NCI-H748 (cell line): ENCODE data around the gene MLIP.
"Not testable (repeated sequence)": the region's sequence is repeated elsewhere in the genome, so short reads cannot be mapped to it uniquely, and the experiment has no call there.

Experiments
- DNase-seq: peaks from one replicate; lab custom pipeline; 2025; ENCODE audit not compliant: unreplicated experiment; lab: John Stamatoyannopoulos, UW

MLIP gene

GRCh38 chr6:54209983-54210382 is 98.7 kb downstream of the MLIP start:
- DNase-seq: not testable (repeated sequence)

DNA sequence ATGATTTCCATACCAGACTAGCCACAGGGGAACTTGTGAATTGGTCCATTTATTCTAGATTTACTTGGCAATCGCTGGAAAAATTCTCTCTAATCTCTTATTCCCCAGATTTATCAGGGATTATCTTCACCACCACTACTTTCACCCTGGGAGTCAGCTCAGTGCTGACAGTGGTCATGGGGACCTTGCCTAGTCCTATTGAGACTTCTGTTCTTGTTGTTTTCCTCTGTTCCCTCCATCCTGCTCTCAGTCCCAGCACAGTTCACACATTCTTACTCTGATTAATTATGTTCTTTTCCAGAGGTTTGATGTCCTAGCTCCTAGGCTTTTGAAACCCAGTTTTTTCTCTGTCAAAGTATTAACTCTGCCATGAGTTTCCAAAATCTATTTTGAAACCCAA is 103.0 kb downstream of the MLIP start:
- no peak for DNase-seq

DNA sequence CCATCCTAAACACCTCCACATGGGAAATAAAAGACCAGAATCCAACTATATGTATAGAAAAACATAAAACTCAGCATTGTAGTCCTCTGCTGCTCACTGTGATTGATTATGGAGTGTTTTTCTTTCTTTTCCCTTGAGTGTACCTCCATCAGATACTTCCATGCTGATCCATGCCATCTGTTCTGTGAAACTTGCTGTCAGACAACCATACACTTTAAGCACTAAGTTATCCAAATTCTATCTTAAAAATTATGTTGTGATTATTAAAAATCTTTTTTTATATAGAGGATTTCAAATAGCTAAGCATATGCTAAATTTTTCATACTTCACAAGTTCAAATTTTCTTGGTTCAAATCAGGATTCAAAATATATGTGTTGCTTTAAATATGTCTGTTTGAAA is 105.1 kb downstream of the MLIP start:
- DNase-seq: no peak

DNA sequence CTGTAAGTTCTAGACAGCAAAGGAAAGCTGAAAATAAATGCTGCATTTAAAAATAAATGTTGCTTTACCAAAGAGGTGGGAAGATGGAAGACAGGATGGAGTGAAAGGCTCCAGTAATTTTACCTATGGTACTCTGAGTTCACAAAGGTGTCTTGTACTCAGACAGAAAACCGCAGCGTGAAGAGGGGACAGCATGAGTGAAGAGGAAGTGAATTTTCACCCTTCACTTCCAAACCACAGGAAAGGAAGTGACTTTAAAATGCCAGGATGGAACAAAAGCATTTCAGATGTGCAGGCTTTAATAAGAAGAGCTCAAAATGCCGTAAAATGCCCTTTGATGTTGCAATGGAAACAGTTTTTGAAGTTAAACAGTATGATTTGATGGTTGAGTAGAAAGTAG is 105.8 kb downstream of the MLIP start:
- DNase-seq: no peak

DNA sequence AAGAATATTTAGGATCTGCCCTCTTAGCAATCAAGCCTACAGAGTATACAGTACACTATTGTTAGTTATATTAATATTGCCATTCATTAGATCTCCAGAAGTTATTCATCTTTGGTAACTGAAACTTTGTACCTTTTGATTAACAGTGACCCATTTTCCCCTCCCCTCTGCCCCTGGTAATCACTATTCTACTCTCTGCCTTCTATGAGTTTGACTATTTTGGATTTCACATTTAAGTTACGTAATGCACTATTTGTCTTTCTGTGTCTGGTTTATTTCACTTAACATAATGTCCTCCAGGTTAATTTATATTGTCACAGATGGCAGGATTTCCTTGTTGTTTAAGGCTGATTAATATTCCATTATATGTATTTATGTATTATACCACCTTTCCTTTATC is 111.0 kb downstream of the MLIP start:
- no peak for DNase-seq

DNA sequence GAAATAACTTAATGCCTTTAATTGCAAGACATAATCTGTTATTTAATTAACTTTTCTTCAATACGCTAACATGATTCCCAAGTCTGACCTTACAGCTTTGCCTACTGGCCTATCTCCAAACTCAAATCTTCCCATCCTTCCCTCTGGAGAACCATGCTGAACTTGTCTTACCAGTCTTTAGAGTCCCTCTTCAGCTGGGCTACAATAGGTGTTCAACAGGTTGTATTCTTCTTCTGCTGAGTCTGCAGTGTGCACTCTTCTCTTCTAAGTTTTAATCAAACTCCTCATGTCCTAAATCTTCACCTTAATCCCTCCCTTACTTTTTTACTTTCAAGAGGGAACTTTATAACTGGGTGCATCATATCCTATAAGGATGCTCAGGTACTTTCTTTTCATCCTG is 121.5 kb downstream of the MLIP start:
- DNase-seq: no peak

GRCh38 chr6:54234539-54234938 is 123.3 kb downstream of the MLIP start:
- no peak for DNase-seq

- DNase-seq: no peak
Measured at GRCh38 chr6:54236984-54237383, 125.7 kb downstream of the MLIP start.

DNA sequence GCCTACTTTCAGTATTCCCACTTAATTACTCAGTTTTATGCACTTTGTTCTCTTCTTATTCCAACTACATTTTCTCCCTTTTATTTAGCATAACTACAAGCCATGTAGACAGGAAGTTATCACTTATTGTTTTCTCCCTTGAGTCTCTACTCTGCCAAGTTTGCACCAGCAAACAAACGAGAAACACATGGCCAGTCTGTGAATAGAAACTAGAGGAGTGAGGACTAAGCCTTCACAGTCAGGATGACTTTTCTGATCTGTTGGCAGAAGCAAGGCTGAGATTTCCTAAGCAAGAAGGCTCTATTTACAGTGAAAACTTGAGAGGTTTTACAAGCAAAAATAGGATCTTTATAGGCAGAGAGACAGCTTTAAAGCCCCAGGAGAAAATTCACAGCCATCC is 127.2 kb downstream of the MLIP start:
- DNase-seq: no peak

GRCh38 chr6:54243699-54244098 is 132.5 kb downstream of the MLIP start:
- DNase-seq: no peak

DNA sequence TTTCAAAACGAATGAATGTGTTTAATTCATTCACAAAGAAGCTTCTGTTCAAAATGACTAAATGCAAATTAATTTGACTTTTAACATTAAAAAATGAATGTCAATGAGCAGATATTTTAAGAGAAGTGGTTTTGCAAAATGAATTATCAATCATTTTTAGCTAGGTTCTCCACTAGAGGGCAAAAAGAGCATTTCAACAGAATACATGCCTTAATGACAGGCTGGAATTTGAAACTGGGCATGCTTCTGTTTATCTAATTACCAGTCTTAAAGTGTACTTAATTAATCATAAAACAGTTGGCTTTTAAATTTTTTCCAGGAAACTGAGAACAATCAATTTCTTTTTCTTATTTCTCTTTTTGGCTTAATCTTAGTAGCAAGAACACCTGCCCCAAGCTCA is 133.2 kb downstream of the MLIP start:
- DNase-seq: peak; percentile 15

DNA sequence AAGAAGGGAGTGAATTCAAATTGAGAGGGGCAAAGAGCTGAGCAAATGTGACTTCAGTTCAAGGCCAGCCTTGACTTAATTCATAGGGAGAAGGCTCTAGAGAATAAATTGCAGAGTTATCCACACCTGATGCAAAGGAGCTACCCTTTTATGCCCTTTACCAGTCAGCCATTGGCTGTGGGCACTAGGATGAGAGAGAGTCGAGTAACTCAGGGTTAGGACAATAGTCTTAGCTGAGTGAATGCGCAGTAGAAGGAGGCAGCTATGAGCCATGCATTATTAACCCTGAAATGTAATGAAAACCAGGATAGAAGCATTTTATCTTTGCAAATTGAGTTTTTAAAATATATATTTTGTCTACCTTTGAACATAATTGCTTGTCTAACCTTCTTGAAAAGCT is 134.0 kb downstream of the MLIP start:
- no peak for DNase-seq

DNA sequence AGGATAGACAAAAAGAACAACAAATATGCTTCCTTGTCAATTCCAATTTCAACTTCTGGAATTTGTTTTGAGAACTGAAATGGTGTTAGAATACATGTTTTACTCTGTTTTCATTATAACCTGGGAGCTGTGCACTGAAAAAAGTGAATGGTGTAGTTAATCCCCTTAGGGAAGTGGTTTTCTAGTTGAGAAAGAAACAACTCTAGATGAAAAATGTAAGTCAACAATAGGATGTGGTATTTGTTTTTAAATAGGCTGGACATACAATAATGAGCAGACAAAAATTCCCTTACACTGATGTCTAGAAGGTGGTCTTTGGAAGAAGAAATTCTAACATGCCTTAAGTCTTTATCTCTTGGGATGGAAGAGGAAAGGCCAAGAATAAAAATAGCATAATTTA is 137.1 kb downstream of the MLIP start:
- DNase-seq: no peak

DNA sequence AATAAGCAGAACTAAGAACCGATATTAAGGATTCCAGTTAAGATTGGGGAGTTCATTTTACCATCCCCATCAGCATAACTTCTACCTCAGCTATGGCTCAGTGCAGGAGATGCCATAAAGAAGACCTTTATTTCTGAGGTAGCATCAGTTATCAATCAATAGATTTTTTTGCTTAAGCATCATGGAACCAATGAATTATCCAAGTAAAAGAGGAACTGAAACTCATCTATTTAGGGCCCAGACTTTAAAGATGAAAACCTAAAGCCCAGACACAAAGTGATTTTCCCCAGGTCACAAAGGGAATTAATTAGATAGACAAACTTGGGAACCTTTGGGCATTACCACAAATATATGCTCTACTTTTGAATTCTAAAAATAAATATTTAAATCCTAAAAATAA is 137.8 kb downstream of the MLIP start:
- no peak for DNase-seq

DNA sequence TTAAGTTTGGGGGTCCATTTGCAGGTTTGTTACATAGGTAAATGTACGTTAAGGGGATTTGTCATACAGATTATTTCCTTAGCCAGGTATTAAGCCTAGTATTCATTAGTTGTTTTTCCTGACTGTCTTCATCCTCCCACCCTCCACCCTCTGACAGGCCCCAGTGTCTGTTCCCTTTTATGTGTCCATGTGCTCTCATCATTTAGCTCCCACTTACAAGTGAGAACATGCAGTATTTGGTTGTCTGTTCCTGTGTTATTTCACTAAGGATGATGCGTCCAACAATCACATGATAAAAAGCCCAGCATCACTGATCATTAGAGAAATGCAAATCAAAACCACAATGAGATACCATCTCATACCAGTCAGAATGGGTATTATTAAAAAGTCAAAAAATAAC is 138.6 kb downstream of the MLIP start:
- DNase-seq: not testable (repeated sequence)

GRCh38 chr6:54252496-54252895 is 141.3 kb downstream of the MLIP start:
- no peak for DNase-seq

- DNase-seq: no peak
Measured at GRCh38 chr6:54252916-54253315, 141.7 kb downstream of the MLIP start.

- no peak for DNase-seq
Measured at GRCh38 chr6:54254886-54255285, 143.6 kb downstream of the MLIP start.

- DNase-seq: no peak
Measured at GRCh38 chr6:54255886-54256285, 144.6 kb downstream of the MLIP start.

- DNase-seq: no peak
Measured at GRCh38 chr6:54260025-54260424, 148.8 kb downstream of the MLIP start.

- DNase-seq: no peak
Measured at GRCh38 chr6:54262499-54262898, 151.3 kb downstream of the MLIP start.

DNA sequence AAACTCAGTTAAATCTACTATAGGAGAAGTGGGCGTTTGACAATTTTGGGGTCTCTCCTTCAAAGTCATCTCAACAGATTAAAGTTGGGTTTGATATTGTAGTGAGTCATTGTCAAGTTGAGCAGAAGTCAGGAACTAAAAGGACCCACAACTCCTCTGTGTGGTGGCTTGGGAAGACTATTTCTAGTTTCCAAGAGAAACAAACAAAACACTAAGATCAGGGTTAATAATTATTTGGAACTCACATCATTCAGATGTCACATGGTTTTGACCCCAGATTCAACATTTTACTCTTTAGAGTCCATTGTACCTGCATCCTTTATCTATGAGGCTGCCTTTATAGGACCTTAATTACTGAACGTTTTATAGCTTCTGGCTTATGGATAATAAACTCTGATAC is 151.7 kb downstream of the MLIP start:
- no peak for DNase-seq

- DNase-seq: no peak
Measured at GRCh38 chr6:54264581-54265272, 153.5 kb downstream of the MLIP start.
